NCI-H2196 (cell line): ENCODE results near the gene PGAP2.
A peak's percentile ranks its signal among the peaks of the same experiment; 100 is the strongest.
"Not testable (repeated sequence)": the region's sequence is repeated elsewhere in the genome, so short reads cannot be mapped to it uniquely, and the experiment has no call there.

Experiments
- DNase-seq: peaks from one replicate; lab custom pipeline; 2025; ENCODE audit not compliant: unreplicated experiment; lab: John Stamatoyannopoulos, UW

PGAP2 gene

GRCh38 chr11:3807909-3808860 lies at the start of gene PGAP2:
Gene PGAP2, plus strand, starts transcription at chr11:3808560. Its CDS starts 2,700 bp downstream, at chr11:3811260.
- DNase-seq, result peak; percentile 75

GRCh38 chr11:3764266-3764665 lies 44.1 kb upstream of the PGAP2 start:
- DNase-seq, result no peak

GRCh38 chr11:3766836-3767235 lies 41.5 kb upstream of the PGAP2 start:
- DNase-seq, result not testable (repeated sequence)

GRCh38 chr11:3767536-3767935 lies 40.8 kb upstream of the PGAP2 start:
- no peak for DNase-seq

GRCh38 chr11:3773180-3773579 lies 35.2 kb upstream of the PGAP2 start:
- DNase-seq, result no peak

GRCh38 chr11:3775736-3776406 lies 32.5 kb upstream of the PGAP2 start:
- DNase-seq, result no peak

- DNase-seq, result no peak
Measured at GRCh38 chr11:3781423-3781822, 26.9 kb upstream of the PGAP2 start.

- no peak for DNase-seq
Measured at GRCh38 chr11:3782963-3783362, 25.4 kb upstream of the PGAP2 start.

GRCh38 chr11:3783611-3784010 lies 24.7 kb upstream of the PGAP2 start:
- no peak for DNase-seq

GRCh38 chr11:3786781-3787428 lies 21.5 kb upstream of the PGAP2 start:
- DNase-seq, result peak; percentile 17

GRCh38 chr11:3794387-3794786 lies 14.0 kb upstream of the PGAP2 start:
- not testable (repeated sequence) for DNase-seq

- no peak for DNase-seq
Measured at GRCh38 chr11:3795131-3796001, 13.0 kb upstream of the PGAP2 start.

GRCh38 chr11:3796002-3796311 lies 12.4 kb upstream of the PGAP2 start:
- DNase-seq, result no peak

- DNase-seq, result no peak
Measured at GRCh38 chr11:3796346-3796745, 12.0 kb upstream of the PGAP2 start.

GRCh38 chr11:3796801-3797328 lies 11.5 kb upstream of the PGAP2 start:
- DNase-seq, result no peak

- peak; percentile 99 for DNase-seq
Measured at GRCh38 chr11:3797329-3798090, 10.8 kb upstream of the PGAP2 start, which contains the start of gene NUP98. Gene NUP98, minus strand, starts transcription at chr11:3797554. Its CDS starts 15,437 bp downstream, at chr11:3782117.

GRCh38 chr11:3799143-3799542 lies 9.2 kb upstream of the PGAP2 start:
- no peak for DNase-seq

GRCh38 chr11:3799873-3800272 lies 8.5 kb upstream of the PGAP2 start:
- DNase-seq, result no peak

- DNase-seq, result no peak
Measured at GRCh38 chr11:3802011-3802790, 6.2 kb upstream of the PGAP2 start.
